GM12873 (cell line): ENCODE results near the gene MICAL3.

Experiments used
- CTCF ChIP-seq: IDR thresholded peaks from 2 replicates; pipeline ENCODE4 v1.5.1; 2012; ENCODE audit warnings: low read depth, mild to moderate bottlenecking, moderate library complexity, low read length, control low read depth; ENCODE audit not compliant: insufficient read depth; ENCODE audit errors: missing control alignments

The MICAL3 gene

DNA sequence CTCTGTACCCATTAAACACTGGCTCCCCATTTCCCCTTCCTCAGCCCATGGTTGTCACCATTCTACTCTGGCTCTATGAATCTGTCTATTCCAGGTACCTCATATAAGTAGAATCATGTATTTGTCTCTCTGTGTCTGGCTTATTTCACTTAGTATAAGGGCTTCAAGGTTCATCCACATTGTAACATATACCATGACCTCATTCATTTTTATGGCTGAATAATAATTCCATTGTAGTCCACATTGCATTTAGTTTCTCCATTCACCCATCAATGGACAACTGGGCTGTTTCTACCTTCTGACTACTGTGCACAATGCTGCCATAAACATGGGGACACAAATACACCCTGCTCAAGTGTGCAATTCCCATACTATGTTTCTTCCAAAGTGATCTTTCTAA, 97.3 kb downstream of the MICAL3 start:
- TF ChIP-seq CTCF: no peak

- no peak for TF ChIP-seq CTCF
These were observed 97.8 kb downstream of the MICAL3 start for GRCh38 chr22:17926516-17926915.

- no peak for TF ChIP-seq CTCF
These were observed 98.9 kb downstream of the MICAL3 start for GRCh38 chr22:17925431-17925841.

GRCh38 chr22:17924735-17925364, 99.5 kb downstream of the MICAL3 start:
- TF ChIP-seq CTCF: no peak

GRCh38 chr22:17924076-17924475, 100.3 kb downstream of the MICAL3 start:
- TF ChIP-seq CTCF: no peak

- TF ChIP-seq CTCF: no peak
These were observed 101.1 kb downstream of the MICAL3 start for GRCh38 chr22:17922925-17923903.
